Measurements from ENCODE around the gene ZSCAN9.

Gene ZSCAN9

DNA sequence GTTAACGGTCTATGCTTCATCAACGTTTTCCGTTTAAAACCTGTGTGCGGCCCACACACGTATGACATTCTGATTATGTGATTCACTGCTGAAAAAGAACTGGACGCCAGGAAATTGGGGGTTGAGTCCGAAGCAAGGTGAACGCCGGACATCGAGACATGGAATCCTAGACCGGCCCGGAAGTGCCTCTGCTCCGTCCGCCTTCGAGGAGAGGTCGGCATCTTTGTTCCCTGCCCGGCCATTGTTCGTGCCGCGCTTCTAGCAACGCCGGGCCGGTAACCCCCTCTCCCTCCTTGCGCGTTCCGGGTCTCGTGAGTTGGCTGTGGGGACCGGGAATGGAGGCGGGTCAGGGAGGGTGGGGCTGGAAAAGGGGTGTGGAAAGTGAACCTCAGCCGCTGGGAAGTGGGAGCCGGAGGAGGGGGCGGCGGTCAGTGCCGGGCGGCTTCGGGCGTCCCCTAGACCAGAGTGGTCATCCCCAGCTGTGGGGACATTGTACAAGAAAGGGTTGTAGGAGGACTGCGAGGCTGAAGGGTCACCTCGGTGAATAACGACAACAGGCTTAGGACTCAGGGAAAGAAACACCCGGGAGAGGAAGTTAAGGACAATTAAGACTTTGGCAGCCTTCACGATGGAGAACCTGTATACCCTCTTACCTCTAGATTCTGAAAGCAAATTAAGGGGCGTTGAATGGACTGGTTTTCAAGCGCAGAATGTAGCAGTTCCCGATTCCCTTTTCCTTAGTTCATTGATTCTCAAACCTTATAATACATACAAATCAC lies at the start of gene ZSCAN9:
ZSCAN9 (plus strand) TSS at position 220 of the 779 bp plus-strand sequence. CDS start 1,810 bp downstream, outside the sequence.
- peak; percentile 96 for DNase-seq (ENCODE audit: low read depth)

DNA sequence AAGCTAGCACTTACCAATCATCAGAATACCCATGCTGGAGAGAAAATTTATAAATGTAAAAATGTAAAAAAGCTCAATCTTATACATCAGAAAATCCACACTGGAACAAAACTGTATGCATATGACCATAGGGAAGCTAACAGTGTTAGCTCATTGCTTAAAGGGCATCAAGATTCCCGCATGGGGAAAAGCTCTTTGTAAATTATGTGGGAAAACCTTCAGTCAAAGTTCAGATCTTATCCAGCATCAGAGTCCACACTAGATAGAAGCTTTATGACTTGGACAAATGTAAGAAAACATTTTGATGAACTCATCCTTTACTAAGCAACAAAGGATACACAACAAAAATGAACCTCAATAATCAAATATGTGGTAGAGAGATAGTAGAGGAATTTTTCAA lies 48.7 kb upstream of the ZSCAN9 start:
- no peak for DNase-seq (ENCODE audit: low read depth)

DNA sequence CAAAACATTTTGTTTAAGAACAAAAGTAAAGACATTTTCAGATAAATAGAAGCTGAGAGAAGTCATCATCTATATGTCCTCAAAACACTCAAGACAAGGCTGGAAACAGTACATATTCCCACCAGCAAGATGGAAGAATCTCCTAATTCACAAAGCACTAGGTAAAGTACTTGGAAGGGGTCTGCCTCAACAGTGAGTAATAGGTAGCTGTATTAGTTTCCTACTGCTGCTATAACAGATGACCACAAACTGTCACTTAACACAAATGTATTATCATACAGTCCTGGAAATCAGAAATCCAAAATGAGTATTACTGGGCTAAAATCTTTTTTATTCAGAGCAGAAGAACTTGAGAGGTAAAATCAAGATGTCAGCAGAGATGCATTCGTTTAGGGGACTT lies 42.8 kb upstream of the ZSCAN9 start:
- DNase-seq (ENCODE audit: low read depth), result no peak

DNA sequence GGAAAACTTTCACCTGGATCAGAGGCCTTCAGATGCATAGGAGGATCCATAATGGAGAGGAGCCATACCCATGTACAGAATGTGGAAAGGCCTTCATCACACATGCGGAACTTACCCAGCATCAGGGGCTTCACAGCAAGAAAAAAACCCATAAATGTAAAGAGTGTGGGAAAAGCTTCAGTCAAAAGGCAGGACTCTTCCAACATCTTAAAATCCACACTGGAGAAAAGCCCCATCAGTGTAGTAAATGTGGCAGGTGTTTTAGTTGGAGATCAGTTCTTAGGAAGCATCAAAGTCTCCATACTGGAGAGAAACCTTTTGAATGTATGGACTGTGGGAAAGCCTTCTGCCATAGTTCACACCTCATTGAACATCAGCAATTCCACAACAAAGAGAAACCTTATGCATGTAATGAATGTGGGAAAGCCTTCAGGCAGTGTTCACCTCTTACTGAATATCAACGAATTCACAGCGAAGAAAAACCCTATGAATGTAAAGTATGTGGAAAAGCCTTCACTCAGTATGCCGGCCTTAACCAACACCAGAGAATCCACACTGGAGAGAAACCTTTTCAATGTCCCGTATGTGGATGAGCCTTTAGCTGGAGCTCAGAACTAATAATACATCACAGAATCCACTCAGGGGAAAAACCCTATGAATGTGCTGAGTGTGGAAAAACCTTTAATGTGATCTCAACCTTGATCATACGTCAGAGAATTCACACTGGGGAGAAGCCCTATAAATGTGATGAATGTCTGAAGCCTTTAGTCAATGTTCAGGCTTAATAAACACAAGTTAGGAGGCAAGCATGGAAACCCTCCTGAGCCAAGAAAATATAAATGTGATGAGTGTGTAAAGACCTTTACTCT lies 36.7 kb upstream of the ZSCAN9 start:
- no peak for DNase-seq (ENCODE audit: low read depth)

DNA sequence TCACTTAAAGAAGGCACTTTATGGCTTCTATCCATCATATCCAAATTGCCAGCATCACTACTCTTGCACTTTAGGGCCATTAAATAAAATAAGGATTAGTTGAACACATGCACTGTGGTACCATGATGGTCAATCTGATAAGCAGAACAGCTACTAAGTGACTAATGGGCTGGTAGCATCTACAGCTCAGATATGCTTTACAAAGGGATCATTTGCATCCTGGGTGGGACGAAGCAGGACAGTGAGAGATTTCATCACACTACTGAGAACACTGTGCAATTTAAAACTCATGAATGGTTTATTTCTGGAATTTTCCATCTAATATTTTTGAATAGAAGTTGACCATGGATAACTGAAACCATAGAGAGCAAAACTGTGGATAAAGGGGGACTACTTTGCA lies 25.1 kb upstream of the ZSCAN9 start:
- no peak for DNase-seq (ENCODE audit: low read depth)

DNA sequence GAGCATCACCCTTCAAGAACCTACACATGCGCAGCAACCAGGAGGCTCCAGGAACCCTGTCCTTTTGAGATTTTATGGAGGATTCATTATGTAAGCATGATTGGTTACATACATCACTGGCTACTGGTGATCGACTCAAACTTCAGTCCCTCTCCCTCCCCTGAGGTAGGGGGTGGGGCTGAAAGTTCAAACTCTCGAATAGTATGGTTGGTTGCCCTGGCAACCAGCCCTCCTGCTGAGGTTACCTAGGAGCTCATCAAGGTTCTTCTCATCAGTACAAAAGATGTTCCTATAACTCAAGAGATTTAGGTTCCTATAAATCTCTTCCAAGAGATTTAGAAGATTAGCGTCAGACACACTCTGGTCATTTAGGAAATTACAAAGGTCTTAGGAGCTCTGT lies 21.9 kb upstream of the ZSCAN9 start:
- no peak for DNase-seq (ENCODE audit: low read depth)

DNA sequence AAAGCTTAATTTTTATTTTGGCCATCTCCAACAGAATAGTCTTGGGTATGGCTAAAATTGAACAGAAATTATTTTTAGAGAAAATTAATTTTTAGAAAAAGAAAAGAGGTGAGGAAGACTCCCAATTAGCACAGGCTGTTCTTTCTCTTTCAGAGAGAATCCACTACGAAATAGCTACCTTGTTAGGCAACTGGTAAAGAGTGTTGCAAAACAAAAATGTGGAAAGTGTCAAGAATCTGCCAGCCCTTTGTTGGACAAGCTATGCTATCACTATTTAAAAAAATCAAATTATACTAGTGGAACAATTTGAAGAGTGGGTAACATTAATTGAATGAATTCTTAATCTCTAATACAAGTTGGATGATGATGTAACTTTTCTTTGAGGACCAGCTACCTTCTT lies 19.2 kb upstream of the ZSCAN9 start:
- DNase-seq (ENCODE audit: low read depth), result no peak

DNA sequence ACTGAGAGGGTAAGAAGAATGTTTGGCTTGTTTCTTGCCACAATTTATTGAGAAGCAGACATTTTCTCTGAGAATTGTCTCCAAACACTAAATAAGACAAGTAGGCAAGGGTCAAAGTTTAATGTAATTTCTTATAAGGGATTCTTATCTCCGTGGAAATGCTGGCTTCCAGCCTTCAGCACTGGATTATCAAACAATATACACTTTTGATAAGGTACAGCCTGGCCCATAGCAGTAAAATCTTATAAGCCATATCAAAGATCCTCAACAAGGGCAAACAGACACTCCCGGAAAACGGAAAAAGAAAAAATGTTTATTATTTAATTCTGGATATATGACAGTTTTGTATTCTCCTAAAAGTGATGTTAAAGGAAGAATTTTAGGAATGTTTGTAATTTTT lies 18.5 kb upstream of the ZSCAN9 start:
- no peak for DNase-seq (ENCODE audit: low read depth)

DNA sequence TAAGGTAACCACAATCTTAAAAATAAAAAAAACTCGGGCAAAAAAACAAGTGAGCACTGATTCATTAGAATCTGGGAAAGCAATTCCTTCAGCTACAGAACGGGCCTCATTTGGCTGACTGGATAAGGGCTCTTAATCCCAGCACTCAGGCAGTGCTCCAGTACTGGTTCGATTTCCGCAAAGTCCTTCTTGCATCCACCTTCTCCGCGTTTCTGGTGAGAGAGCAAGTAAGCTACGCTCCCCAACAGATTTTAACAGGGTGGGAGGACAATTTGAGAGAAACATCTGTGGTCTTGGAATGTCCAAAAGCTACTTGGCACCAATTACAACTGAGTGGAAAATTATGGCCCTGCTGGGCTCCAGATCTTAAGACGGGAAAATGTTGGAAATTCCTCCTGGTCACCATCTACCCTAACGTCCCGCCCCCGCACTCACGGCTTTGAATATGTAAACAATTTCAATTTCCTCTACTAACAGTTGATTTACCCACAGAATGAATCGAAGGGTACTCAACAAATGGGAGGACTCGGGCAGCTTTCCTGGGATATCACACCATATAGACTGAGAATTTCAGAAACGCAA lies 18.1 kb upstream of the ZSCAN9 start:
- peak; percentile 21 for DNase-seq (ENCODE audit: low read depth)

DNA sequence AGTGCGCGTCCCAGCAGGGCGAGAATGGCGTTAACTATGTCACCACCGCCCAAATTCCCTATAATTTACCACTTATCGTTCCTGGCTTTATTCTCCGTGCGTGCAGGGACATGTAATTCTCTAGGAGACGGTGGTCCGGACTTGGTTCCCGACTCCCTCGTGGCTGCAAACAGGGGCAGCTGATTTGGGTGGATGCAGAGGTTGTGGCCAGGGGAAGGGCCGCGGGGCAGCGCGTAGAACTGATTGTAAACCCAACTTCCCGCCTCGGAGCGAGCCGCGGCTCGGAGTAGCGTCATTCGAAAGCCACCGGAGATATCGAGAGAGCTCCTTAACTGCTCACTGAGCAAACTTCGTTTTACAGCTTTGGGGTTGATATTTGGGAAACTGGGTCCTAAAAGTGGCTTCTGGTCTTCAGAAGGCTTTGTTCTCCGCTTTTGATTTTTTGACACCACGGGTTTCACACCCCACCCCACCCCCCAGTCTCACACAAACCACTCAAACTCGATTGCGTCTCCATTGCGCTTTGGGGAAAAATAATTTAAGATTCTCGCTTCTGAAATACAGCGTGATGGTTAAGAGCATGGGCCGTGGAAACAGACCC lies 17.5 kb upstream of the ZSCAN9 start:
- DNase-seq (ENCODE audit: low read depth), result peak; percentile 54

DNA sequence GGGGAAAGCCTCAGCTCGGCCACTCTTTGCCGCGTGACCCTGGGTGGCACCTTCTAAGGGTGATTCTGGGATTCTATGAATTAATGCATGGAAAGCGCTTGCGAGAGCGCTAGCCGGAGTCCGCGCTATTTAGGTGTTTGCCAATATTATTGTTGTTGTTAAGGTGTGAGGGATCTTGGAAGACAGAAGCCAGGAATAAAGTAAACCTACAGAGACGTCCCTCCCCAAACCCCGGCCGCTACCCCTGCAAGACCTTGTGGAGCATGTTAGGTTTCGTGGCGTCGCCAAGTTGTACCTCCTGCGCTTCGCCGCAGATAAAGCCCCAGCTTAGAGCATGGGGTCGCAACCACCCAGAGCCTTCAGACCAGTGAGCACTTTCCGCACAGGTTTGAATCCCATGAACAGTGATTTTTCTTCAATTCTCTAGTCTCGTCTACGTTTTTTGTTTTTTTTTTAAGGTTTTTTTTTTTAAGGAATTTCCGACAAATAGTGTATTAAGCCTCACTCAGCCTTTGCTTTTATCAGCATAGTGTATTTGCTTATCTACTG lies 16.9 kb upstream of the ZSCAN9 start:
- no peak for DNase-seq (ENCODE audit: low read depth)

DNA sequence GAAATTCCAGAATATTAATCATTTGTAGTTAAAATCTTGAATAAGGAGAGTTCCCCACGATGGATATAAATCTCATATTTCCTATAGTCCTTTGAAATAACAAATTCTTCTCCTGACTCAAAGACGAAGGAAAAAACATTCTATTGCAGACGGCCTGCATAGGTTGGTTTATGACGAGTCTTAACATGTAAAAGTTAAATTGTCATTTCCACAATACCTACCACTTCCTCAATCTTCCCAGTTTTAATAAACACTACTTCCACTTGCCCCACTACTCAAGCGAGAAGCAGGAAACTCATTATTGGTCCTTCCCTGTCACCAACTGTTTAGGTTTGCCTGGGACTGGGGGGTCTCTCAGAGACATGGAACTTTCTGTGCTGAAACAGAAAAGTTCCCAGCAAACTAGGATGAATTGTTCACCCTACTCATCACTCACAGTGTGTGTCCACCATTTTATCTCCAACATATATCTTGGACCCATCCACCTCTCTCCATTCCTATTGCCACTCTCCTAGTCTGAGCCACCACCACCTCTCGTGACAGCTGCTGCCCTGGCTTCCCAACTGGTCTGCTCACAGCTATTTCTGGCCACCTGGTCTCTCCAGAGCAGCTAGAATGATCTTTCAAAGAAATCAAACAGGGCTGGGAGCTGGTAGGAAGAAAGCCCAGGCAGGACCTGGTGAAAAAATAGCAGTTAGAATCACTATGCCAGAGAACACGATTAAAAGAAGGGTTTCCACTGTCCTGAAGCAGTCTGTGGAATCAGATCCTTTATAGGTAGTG lies 15.1 kb upstream of the ZSCAN9 start:
- DNase-seq (ENCODE audit: low read depth), result no peak

DNA sequence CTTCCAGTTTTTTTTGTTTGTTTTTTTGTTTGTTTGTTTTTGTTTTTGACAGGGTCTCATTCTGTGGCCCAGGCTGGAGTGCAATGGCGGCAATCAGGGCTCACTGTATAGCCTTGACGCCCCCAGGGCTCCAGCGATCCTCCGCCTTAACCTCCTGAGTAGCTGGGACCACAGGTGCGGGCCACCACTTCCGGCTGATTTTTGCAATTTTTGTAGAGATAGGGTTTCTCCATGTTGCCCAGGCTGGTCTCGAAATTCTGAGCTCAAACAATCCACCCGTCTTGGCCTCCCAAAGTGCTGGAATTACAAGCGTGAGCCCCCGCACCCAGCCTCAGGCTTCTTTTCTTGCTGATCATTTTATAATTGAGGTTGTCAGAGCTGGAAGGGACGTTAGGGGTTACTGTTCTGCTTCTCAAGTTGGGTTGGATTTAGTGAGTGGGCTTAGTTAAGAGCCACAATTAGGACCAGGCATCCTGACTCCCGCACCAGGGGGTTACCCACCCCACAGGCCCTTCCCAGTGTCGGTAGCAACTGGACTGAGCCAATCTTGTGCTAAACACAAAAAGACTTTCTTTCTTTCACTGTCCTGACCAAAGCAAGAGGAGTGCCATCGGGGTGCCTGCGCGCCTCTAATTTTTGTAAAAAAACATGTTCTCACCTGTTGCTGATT lies 13.1 kb upstream of the ZSCAN9 start:
- no peak for DNase-seq (ENCODE audit: low read depth)

DNA sequence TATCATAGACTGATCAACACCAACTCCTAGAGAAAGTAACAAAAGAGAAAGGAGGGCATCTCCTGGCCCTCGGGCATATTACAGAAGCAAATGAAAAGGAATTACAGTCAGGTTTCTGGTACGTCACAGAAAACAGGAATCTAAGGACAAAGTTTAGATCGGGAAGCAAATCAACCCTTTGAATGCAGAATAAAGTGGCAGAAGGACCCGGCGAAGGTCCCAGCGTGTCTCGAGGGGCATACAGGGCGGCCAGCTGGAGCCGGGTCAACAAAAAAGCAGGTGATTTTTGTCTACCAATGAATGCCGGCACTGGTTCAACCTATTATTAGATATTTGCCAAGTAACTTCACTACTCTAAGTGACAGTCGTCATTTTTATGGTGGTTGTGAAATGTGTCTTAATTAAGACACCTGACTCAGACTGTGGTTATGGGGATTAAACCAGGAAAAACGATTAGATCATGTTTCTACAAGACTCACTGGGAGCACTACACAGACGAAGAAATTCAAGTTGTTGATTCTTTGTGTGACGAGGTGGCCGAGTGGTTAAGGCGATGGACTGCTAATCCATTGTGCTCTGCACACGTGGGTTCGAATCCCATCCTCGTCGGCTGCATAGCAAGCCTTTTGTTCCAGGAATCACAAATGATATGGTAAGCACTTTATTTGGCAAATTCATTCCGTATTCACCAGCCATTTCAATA lies 12.4 kb upstream of the ZSCAN9 start:
- peak; percentile 88 for DNase-seq (ENCODE audit: low read depth)

DNA sequence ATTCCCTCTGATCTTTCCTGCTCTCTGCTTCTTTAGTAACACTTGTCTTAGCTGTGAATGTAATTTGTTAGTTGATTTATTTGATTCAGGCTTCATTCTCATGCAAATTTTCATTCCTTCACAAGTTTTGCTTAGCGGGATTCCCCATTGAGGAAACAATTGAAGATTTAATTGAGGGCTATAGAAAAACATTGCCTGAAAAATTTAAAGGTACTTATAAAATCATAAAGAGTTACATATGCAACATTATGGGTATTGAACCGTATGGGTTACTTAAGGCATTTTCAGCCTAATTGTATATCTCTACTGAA lies 11.9 kb upstream of the ZSCAN9 start:
- DNase-seq (ENCODE audit: low read depth), result no peak

DNA sequence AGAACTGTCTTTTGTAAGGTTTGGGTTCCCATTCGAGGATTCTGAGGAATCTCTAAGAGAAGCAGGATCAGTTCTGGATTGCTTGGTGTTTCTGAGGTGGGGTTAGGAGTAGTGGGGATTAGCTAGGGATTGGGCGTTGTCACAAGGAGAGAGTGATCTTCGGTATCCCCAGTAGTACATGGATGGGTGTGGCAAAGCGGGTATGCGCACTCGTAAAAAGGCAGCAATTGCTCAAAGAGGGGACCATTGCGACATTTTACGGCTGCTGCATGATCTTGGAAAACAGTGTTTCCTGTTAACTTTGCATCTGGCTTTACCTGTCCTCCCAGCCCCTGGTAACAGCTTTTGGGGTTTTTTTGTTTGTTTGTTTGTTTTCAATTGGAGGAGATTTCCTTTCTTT lies 9.7 kb upstream of the ZSCAN9 start:
- DNase-seq (ENCODE audit: low read depth), result peak; percentile 20

DNA sequence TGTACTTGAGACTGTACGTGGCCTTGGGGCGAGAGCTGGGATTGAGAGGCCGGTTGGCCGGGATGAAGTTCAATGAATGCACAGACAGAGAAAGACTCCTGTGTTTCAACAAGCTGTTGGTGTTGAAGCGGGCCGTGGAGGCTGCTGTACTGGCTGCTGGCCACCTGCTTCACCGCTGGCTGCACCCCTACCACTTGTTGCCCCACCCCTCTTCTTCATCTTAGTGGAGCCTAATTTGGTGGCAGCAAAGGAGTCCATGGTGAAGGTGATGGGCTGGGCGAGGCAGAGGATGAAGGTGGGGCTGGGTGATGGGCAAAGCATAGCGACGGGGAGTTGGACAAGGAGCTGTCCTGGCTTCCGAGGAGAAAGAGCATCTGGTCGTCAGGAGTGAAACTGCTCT lies 7.2 kb upstream of the ZSCAN9 start:
- no peak for DNase-seq (ENCODE audit: low read depth)

DNA sequence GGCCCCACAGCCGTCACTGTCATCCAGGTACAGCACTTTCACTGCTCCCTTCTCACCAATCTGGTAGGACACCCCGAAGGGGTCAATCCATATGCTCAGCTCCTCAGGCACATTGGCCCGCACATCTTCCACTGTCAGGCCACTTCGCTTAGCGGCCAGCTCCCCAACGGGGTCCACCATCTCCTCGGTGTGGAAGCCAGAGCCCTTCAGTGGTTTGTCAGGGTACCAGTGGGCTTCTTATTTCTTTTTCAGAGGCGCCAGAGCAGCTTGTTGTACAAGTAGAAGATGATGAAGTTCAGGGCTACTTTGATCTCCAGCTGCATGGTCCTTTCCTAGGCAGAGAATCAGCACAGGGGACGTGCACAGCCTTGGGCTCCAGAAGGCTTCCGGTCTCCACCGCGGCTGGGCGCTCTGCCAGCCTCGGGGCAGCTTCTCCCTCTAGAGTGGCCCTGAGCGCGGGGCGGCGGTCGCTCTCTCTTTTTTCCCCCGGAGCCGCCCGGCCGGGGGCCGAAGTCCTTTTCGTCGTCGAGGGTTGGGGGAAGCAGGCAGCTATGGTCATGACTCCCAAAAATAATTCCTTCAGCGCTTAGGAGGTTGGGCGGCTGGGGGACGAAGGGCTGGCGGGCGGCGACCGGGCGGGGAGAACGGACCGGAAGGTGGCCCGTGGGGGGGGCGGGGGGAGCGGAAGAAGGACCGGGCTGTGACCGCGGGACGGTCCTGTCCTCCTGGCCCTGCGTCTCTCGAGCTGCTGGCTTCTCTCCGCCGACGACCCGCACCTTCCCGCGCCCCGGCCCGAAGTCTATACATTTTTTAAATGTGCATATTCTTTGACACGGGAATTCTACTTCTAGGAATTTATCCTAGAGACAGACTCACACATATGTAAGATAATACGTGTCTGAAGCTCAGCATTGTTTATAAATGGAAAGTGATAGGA lies 6.5 kb upstream of the ZSCAN9 start:
- peak; percentile 78 for DNase-seq (ENCODE audit: low read depth)

Data from ELR (cell line).